ENCODE results near the gene ABCC11. TPM values are rescaled to one million over a fixed set of nuclear protein-coding genes. Genes with fewer than 3 reads are reported as not detected.

ABCC11 gene
- total RNA-seq, 2 experiments from 2014 or later, result 0.14 to 0.16 TPM

GRCh38 chr16:48165961-48166578 is 81.3 kb downstream of the ABCC11 start:
- H3K27me3 Mint-ChIP-seq, result peaks cover 18% of the 10 kb centered on the region
- H3K4me1 Mint-ChIP-seq, result no peaks in the 10 kb centered on the region
- no peak overlapping the region for H3K4me3 Mint-ChIP-seq
- H3K27ac Mint-ChIP-seq, result no peak overlapping the region
- DNase-seq, result no peak
- no peaks in the 10 kb centered on the region for H3K36me3 Mint-ChIP-seq
- no peaks in the 10 kb centered on the region for H3K9me3 Mint-ChIP-seq

- Mint-ChIP-seq H3K36me3 (no peaks in the 10 kb centered on the region), H3K9me3 (no peaks in the 10 kb centered on the region), H3K27me3 (peaks cover 20% of the 10 kb centered on the region), H3K4me3 (no peak overlapping the region), H3K4me1 (no peaks in the 10 kb centered on the region), H3K27ac (no peak overlapping the region)
- peak; percentile 58 for DNase-seq
Measured at GRCh38 chr16:48164907-48165715, 82.2 kb downstream of the ABCC11 start.

DNA sequence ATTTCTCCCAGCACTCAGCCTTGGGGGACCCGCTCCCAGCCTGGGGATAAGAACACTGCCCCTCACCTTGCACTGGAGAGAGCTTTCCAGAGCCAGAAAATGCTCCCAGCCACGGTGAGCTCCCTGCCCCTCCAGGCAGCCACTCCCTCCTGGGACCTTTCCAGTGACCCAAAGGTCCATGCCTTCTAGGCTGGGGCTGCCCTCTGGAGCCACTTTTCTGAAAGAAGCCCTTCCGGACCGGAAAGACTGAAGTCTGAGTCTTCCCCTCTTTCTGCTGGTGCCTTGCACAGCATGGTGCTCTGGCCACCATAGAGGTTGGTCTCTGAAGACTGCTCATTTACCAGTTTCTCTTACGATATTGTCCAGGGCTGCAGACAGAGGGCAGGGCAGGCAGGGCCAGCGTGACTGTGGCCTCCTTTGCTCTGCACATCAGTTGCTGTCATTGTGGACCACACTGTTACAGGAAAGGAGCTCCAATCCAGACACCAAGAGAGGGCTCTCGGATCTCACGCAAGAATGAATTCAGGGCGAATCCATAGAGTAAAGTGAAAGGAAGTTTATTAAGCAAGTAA is 84.4 kb downstream of the ABCC11 start:
- Mint-ChIP-seq H3K9me3 (no peaks in the 10 kb centered on the region), H3K36me3 (no peaks in the 10 kb centered on the region), H3K27me3 (peaks cover 37% of the 10 kb centered on the region), H3K4me1 (peaks cover 13% of the 10 kb centered on the region), H3K4me3 (no peak overlapping the region), H3K27ac (no peak overlapping the region)
- DNase-seq, result no peak

- H3K27ac Mint-ChIP-seq, result no peak overlapping the region
- H3K27me3 Mint-ChIP-seq, result peaks cover 40% of the 10 kb centered on the region
- peaks cover 23% of the 10 kb centered on the region for H3K4me1 Mint-ChIP-seq
- no peak for DNase-seq
- H3K36me3 Mint-ChIP-seq, result no peaks in the 10 kb centered on the region
- no peaks in the 10 kb centered on the region for H3K9me3 Mint-ChIP-seq
- H3K4me3 Mint-ChIP-seq, result no peak overlapping the region
Measured at GRCh38 chr16:48161906-48162305, 85.4 kb downstream of the ABCC11 start.

DNA sequence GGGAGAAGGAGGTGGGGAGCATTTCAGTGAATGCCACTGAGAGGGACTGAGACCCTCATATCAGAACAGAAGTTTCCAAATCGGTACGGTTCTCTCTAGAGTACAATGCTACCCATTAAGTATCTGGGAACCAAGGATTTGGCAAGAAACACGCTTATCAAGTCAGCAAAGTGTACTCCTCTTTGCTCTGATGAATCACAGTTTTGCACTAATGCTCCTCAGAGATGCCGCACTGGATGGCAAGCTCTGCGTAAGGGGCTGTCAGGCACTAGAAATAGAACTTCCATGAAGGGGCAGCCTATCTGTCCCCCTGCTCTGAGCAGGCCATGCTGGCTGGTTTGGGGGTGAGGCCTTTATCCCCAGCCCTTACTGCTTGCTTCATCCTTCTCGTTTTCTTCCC is 86.8 kb downstream of the ABCC11 start:
- peaks cover 27% of the 10 kb centered on the region for H3K4me1 Mint-ChIP-seq
- H3K27ac Mint-ChIP-seq, result no peak overlapping the region
- H3K27me3 Mint-ChIP-seq, result peaks cover 49% of the 10 kb centered on the region
- H3K36me3 Mint-ChIP-seq, result no peaks in the 10 kb centered on the region
- no peak for DNase-seq
- H3K9me3 Mint-ChIP-seq, result no peaks in the 10 kb centered on the region
- H3K4me3 Mint-ChIP-seq, result no peak overlapping the region

DNA sequence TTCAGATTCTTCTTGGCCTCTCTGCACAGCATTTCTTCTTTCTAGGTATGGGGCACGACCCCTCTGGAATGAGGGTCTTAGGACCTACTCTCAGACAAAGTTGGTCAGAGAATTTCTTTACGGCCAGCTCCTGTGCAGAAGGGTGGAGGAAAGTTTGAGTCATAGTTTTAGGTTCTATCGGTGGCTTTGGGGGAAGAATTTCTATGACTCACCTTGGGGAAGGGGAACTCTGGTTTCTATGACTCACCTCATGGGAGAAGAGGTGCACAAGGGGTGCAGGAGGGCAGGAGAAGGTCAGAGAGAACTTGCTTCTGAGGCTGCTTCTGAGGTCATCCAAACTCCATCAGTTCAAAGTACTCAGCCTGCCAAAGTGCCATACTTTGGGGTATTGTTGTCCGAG is 89.0 kb downstream of the ABCC11 start:
- no peaks in the 10 kb centered on the region for H3K9me3 Mint-ChIP-seq
- H3K27me3 Mint-ChIP-seq, result peaks cover 65% of the 10 kb centered on the region
- H3K36me3 Mint-ChIP-seq, result no peaks in the 10 kb centered on the region
- peak; percentile 67 for DNase-seq
- no peak overlapping the region for H3K4me3 Mint-ChIP-seq
- peak overlapping the region; percentile 73 for H3K27ac Mint-ChIP-seq
- peaks cover 27% of the 10 kb centered on the region for H3K4me1 Mint-ChIP-seq

DNA sequence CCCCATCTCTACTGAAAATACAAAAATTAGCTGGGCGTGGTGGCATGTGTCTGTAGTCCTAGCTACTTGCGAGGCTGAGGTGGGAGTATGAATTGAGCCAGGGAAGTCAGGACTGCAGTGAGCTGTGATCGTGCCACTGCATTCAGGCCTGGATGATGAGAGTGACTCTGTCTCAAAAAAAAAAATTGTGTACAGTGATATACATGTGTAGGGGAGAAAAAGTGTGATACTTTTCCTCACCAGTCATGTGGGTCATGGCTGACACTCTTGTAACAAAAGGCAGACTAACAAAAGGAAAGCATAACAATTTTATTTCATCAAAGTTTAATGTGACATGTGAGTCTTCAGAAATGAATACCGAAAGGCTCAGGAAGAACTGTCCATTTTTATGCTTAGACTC is 89.5 kb downstream of the ABCC11 start:
- H3K27ac Mint-ChIP-seq, result peak overlapping the region; percentile 73
- H3K4me3 Mint-ChIP-seq, result no peak overlapping the region
- H3K4me1 Mint-ChIP-seq, result peaks cover 27% of the 10 kb centered on the region
- DNase-seq, result peak; percentile 6
- no peaks in the 10 kb centered on the region for H3K36me3 Mint-ChIP-seq
- no peaks in the 10 kb centered on the region for H3K9me3 Mint-ChIP-seq
- peaks cover 66% of the 10 kb centered on the region for H3K27me3 Mint-ChIP-seq

GRCh38 chr16:48157302-48157701 is 90.0 kb downstream of the ABCC11 start:
- H3K4me3 Mint-ChIP-seq, result no peak overlapping the region
- H3K27ac Mint-ChIP-seq, result peak overlapping the region; percentile 73

GRCh38 chr16:48156790-48157209 is 90.5 kb downstream of the ABCC11 start:
- no peak overlapping the region for H3K4me3 Mint-ChIP-seq
- H3K27me3 Mint-ChIP-seq, result peaks cover 64% of the 10 kb centered on the region
- H3K27ac Mint-ChIP-seq, result no peak overlapping the region
- no peaks in the 10 kb centered on the region for H3K9me3 Mint-ChIP-seq
- peak; percentile 80 for DNase-seq
- no peaks in the 10 kb centered on the region for H3K36me3 Mint-ChIP-seq
- peaks cover 27% of the 10 kb centered on the region for H3K4me1 Mint-ChIP-seq

More at GRCh38 chr16:48157302-48157701, 90.0 kb downstream of the ABCC11 start:
- Mint-ChIP-seq H3K9me3 (no peaks in the 10 kb centered on the region), H3K27me3 (peaks cover 68% of the 10 kb centered on the region), H3K36me3 (no peaks in the 10 kb centered on the region), H3K4me1 (peaks cover 27% of the 10 kb centered on the region)
- no peak for DNase-seq

DNA sequence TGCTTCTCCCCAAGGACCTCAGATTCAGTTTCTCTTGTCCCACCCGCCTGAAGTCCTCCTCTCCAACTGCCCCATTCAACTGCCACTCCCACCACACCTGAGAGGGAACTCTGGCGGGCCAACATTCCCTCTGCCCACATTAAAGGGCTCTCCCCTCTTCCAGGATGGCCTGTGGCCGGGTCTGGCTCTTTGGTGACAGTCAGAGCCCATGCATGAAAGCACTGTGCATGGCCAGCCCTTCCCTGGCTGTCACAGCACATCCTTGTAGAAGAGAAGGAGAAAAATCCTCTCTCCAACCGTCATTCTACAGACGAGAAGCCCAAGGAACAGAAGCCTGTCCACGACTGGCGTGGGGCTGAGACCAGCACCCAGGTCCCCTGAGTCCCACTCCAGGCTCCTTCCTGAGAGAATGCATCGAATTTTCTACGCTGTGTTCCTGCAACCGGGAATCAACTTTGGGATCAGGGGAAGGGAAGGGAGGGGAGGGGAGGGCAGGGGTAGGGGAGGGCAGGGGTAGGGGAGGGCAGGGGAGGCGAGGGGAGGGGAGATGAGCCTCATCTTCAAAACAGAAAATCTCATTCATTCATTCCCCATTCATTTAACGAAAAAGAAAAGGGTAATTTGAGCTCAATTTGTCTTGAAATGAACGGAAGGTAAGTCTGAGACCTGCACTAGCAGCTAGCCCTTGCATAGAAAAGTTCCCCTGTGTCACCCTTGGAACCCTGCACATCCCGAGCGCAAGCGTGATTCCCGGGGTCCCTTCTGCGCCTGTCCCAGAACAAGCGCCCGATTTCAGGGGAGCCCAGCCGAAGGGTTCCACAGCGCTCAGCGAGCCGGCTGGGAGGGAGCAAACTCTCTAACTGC is 91.2 kb downstream of the ABCC11 start, which contains the start of gene ABCC12:
ABCC12 (minus strand) TSS at position 68 of the 864 bp plus-strand sequence. CDS start 9,569 bp downstream, outside the sequence.
- DNase-seq, result no peak
- no peaks in the 10 kb centered on the region for H3K9me3 Mint-ChIP-seq
- no peaks in the 10 kb centered on the region for H3K36me3 Mint-ChIP-seq
- no peak within 1 kb of the TSS for H3K27ac Mint-ChIP-seq
- H3K27me3 Mint-ChIP-seq, result peaks cover 59% of the 10 kb centered on the region
- peaks cover 27% of the 10 kb centered on the region for H3K4me1 Mint-ChIP-seq
- no peak within 1 kb of the TSS for H3K4me3 Mint-ChIP-seq

GRCh38 chr16:48153774-48154173 is 93.6 kb downstream of the ABCC11 start:
- H3K4me1 Mint-ChIP-seq, result peaks cover 22% of the 10 kb centered on the region
- no peak for DNase-seq
- peaks cover 62% of the 10 kb centered on the region for H3K27me3 Mint-ChIP-seq
- H3K27ac Mint-ChIP-seq, result no peak overlapping the region
- H3K4me3 Mint-ChIP-seq, result no peak overlapping the region
- peaks cover 1% of the 10 kb centered on the region for H3K9me3 Mint-ChIP-seq
- peaks cover 2% of the 10 kb centered on the region for H3K36me3 Mint-ChIP-seq

DNA sequence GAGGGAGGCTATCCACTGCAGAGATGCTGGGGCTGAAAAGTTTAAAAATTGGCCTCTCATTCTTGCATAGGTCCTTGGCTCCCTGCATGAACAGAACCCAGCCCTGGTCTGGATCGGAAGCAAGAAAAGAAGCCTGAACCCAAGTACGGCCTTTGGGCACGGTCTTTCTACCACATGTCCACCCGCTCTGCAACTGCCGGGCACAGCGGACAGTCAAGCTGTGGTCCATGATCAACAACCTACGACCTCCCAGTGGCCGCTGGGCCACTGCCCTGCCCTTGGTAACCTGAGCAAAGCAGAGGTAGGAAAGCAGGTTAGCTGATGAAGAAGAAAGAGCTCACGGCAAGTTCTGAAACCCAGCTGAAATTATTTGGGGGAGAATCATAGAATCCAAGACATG is 95.1 kb downstream of the ABCC11 start:
- Mint-ChIP-seq H3K4me3 (no peak overlapping the region), H3K27me3 (peaks cover 65% of the 10 kb centered on the region), H3K27ac (no peak overlapping the region), H3K4me1 (peaks cover 6% of the 10 kb centered on the region), H3K9me3 (peaks cover 1% of the 10 kb centered on the region), H3K36me3 (peaks cover 2% of the 10 kb centered on the region)
- no peak for DNase-seq

DNA sequence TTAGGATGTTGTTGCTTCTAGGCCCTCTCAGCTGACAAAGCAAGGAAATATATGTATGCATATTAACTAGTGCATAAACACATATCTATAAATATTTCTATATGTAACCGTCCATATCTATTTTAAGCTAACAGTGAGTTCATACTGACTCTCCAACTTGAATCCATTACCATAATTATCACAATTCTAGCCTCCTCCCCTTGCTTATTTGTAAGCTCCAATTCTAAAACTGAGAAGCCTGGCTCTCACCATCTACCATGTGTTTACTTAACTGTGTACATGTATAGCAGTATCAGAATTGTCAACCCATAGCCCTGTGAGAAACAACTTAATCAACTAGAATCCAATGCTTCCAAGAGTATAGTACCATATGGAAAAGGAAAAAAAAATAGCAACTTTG is 96.6 kb downstream of the ABCC11 start:
- peaks cover 2% of the 10 kb centered on the region for H3K36me3 Mint-ChIP-seq
- DNase-seq, result no peak
- H3K4me3 Mint-ChIP-seq, result no peak overlapping the region
- H3K9me3 Mint-ChIP-seq, result peaks cover 1% of the 10 kb centered on the region
- H3K4me1 Mint-ChIP-seq, result no peaks in the 10 kb centered on the region
- H3K27ac Mint-ChIP-seq, result no peak overlapping the region
- peaks cover 61% of the 10 kb centered on the region for H3K27me3 Mint-ChIP-seq

DNA sequence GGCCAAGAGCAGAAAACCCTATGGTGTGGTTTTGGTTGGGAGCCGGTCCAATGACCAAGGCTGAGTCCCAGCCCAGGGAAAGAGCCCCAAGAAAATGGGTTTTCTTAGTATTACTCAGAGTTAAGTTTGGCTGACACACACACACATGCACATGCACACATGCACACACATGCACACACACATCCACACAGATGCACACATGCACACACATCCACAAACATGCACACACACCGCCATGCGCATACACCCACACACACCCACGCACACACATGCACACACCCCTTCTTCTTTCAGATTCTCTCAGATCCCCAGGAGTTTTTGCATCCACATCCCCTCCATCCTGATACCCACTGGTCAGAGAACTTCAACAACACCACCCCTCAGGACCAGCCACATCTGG is 100.6 kb downstream of the ABCC11 start:
- no peak overlapping the region for H3K27ac Mint-ChIP-seq
- no peak for DNase-seq
- peaks cover 37% of the 10 kb centered on the region for H3K27me3 Mint-ChIP-seq
- H3K4me3 Mint-ChIP-seq, result no peak overlapping the region
- no peaks in the 10 kb centered on the region for H3K4me1 Mint-ChIP-seq
- H3K36me3 Mint-ChIP-seq, result peaks cover 2% of the 10 kb centered on the region
- peaks cover 1% of the 10 kb centered on the region for H3K9me3 Mint-ChIP-seq

DNA sequence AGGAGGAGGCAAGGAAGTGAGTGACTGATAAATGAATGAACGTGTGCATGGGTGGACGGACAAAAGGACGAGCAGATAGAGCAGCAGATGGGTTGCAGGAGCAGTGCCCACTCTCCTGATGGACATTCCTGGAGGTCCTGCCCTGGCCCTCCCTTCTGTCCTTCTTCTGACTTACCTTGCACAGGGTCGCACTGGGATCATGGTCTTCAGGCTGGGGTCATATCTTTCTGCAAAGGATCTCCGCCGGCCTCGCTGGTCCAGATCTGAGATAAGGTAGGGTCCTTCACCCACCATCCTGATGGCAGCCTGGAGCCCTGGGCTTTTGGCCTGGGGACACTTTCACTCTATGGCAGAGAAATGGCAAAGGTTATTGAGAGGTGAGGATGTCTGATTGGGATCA is 101.2 kb downstream of the ABCC11 start:
- no peaks in the 10 kb centered on the region for H3K4me1 Mint-ChIP-seq
- no peak overlapping the region for H3K4me3 Mint-ChIP-seq
- H3K9me3 Mint-ChIP-seq, result peaks cover 1% of the 10 kb centered on the region
- DNase-seq, result no peak
- no peak overlapping the region for H3K27ac Mint-ChIP-seq
- H3K36me3 Mint-ChIP-seq, result peaks cover 2% of the 10 kb centered on the region
- peaks cover 37% of the 10 kb centered on the region for H3K27me3 Mint-ChIP-seq
